Trophoblast cell (in vitro differentiated cells and primary cell): Measurements from ENCODE around the gene GFPT1.

ENCODE experiments used
- DNase-seq, 2 donors: peaks; one replicate each; pipeline ENCODE4 v3.0.0-alpha.2; 2016
- H2AFZ ChIP-seq: 2 replicates; pipeline ENCODE4 v1.6.1; 2013; ENCODE audit warnings: low read length, moderate library complexity, mild to moderate bottlenecking; ENCODE audit not compliant: insufficient read depth, poor library complexity
- H2AK5ac ChIP-seq: 2 replicates; pipeline ENCODE4 v1.6.1; 2013; ENCODE audit warnings: mild to moderate bottlenecking, low read length
- H2BK120ac ChIP-seq: 2 replicates; pipeline ENCODE4 v1.6.1; 2013; ENCODE audit warnings: low read length, mild to moderate bottlenecking, moderate library complexity; ENCODE audit not compliant: insufficient read depth, poor library complexity
- H2BK12ac ChIP-seq: 2 replicates; pipeline ENCODE4 v1.6.1; 2013; ENCODE audit warnings: mild to moderate bottlenecking, low read length, moderate library complexity
- H2BK5ac ChIP-seq: 2 replicates; pipeline ENCODE4 v1.6.1; 2013; ENCODE audit warnings: low read length, low read depth, moderate library complexity, mild to moderate bottlenecking; ENCODE audit not compliant: poor library complexity
- H3K14ac ChIP-seq: 2 replicates; pipeline ENCODE4 v1.6.1; 2013; ENCODE audit warnings: mild to moderate bottlenecking, low read length
- H3K18ac ChIP-seq: 2 replicates; pipeline ENCODE4 v1.6.1; 2013; ENCODE audit warnings: mild to moderate bottlenecking, low read length
- H3K23ac ChIP-seq: 2 replicates; pipeline ENCODE4 v1.6.1; 2013; ENCODE audit warnings: low read length
- H3K27ac ChIP-seq: 2 replicates; pipeline ENCODE4 v1.5.1; 2013; ENCODE audit warnings: low read depth, mild to moderate bottlenecking, inconsistent platforms, low read length, moderate library complexity
- H3K27me3 ChIP-seq: 2 replicates; pipeline ENCODE4 v1.6.1; 2013; ENCODE audit warnings: inconsistent platforms, mild to moderate bottlenecking, low read length, moderate library complexity; ENCODE audit not compliant: insufficient read depth
- H3K36me3 ChIP-seq, 2 experiments: 1 replicate in 1 of 2; 2 replicates in 1 of 2; pipeline ENCODE4 v1.6.1; 2013; ENCODE audit warnings: low read length in 2 of 2, mild to moderate bottlenecking in 2 of 2, moderate library complexity in 1 of 2; ENCODE audit not compliant: insufficient read depth in 2 of 2, control insufficient read depth in 1 of 2
- H3K4ac ChIP-seq: 2 replicates; pipeline ENCODE4 v1.6.1; 2013; ENCODE audit warnings: low read depth, mild to moderate bottlenecking, low read length, moderate library complexity
- H3K4me1 ChIP-seq, 2 experiments: 1 replicate in 1 of 2; 2 replicates in 1 of 2; pipeline ENCODE4 v1.6.1; 2013; ENCODE audit warnings: low read length in 2 of 2, mild to moderate bottlenecking in 2 of 2, moderate library complexity in 1 of 2; ENCODE audit not compliant: insufficient read depth in 2 of 2, control insufficient read depth in 1 of 2
- H3K4me2 ChIP-seq: 2 replicates; pipeline ENCODE4 v1.6.1; 2013; ENCODE audit warnings: inconsistent platforms, mild to moderate bottlenecking, low read length, moderate library complexity
- H3K4me3 ChIP-seq: 2 replicates; pipeline ENCODE4 v1.5.1; 2013; ENCODE audit warnings: mild to moderate bottlenecking, low read depth, low read length, inconsistent platforms
- H3K79me1 ChIP-seq: one replicate; pipeline ENCODE4 v1.6.1; 2013; ENCODE audit warnings: low read length
- H3K79me2 ChIP-seq: 2 replicates; pipeline ENCODE4 v1.6.1; 2013; ENCODE audit warnings: low read length, mild to moderate bottlenecking; ENCODE audit not compliant: control insufficient read depth, insufficient read depth, poor library complexity
- H3K9ac ChIP-seq: 2 replicates; pipeline ENCODE4 v1.6.1; 2013; ENCODE audit warnings: mild to moderate bottlenecking, low read length
- H3K9me3 ChIP-seq: 2 replicates; pipeline ENCODE4 v1.6.1; 2013; ENCODE audit warnings: low read depth, mild to moderate bottlenecking, control low read depth, inconsistent platforms, low read length; ENCODE audit not compliant: insufficient read depth
- H4K12ac ChIP-seq: 2 replicates; pipeline ENCODE4 v1.6.1; 2013; ENCODE audit warnings: low read depth, mild to moderate bottlenecking, low read length, moderate library complexity
- H4K8ac ChIP-seq: 2 replicates; pipeline ENCODE4 v1.6.1; 2013; ENCODE audit warnings: low read depth, mild to moderate bottlenecking, low read length, moderate library complexity
- H4K91ac ChIP-seq: one replicate; pipeline ENCODE4 v1.6.1; 2013; ENCODE audit warnings: low read depth, mild to moderate bottlenecking, low read length, moderate library complexity
- WGBS: extraction: QIAGEN DNeasy Blood & Tissue Kit; methylation state at CpG from one replicate; pipeline ENCODE4 v1.1.7; 2013; ENCODE audit warnings: missing lambda C conversion rate; ENCODE audit not compliant: insufficient read length, insufficient coverage; ENCODE audit errors: extremely low coverage; 5-methylcytosine and 5-hydroxymethylcytosine counted together

GFPT1 gene

DNA sequence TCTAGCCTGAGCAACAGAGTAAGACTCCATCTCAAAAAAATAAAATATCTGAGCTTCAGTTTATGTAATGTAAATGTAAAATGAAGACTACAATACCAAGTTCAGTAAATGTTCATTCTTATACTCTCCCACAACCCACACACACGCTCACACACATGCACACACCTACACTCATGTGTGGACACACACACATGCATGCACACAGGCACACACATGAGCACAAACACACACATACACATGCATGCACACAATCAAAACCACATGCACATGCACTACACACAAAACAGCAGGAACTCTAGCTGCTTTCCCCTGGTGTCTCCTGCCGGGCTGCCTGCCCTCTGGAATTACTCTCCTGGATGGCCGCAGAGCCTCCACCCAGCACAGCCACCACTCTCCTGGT lies 90.6 kb downstream of the GFPT1 start:
- no CpG with 5 or more reads among the region's 3 CpGs for WGBS
- Histone ChIP-seq H3K27me3 (no peaks in the 10 kb centered on the region), H2BK120ac (no peak overlapping the region)

GRCh38 chr2:69292256-69292655 lies 94.8 kb downstream of the GFPT1 start:
- no peak overlapping the region for H3K4me2 ChIP-seq
- no peak overlapping the region for H2BK5ac ChIP-seq
- H4K91ac ChIP-seq, result no peak overlapping the region
- no peak overlapping the region for H2AK5ac ChIP-seq
- H4K12ac ChIP-seq, result no peak overlapping the region
- H4K8ac ChIP-seq, result no peak overlapping the region
- H3K9me3 ChIP-seq, result peaks cover 3% of the 10 kb centered on the region
- no peaks in the 10 kb centered on the region for H3K27me3 ChIP-seq
- no peaks in the 10 kb centered on the region for H3K36me3 ChIP-seq
- no peak overlapping the region for H2BK12ac ChIP-seq
- H3K14ac ChIP-seq, result no peak overlapping the region
- no peak overlapping the region for H3K23ac ChIP-seq
- no CpG with 5 or more reads among the region's 3 CpGs for WGBS
- no peak overlapping the region for H3K4ac ChIP-seq
- H3K27ac ChIP-seq, result no peak overlapping the region
- H3K79me2 ChIP-seq, result no peaks in the 10 kb centered on the region
- H3K79me1 ChIP-seq, result no peaks in the 10 kb centered on the region
- no peak overlapping the region for H3K9ac ChIP-seq
- H3K18ac ChIP-seq, result no peak overlapping the region
- no peak overlapping the region for H3K4me3 ChIP-seq
- H2AFZ ChIP-seq, result no peak overlapping the region
- DNase-seq, result no peak
- no peaks in the 10 kb centered on the region for H3K4me1 ChIP-seq
- no peak overlapping the region for H2BK120ac ChIP-seq

More for the DNA sequence above, 90.6 kb downstream of the GFPT1 start:
- DNase-seq, result no peak
- no peak overlapping the region for H2AFZ ChIP-seq
- no peak overlapping the region for H4K91ac ChIP-seq
- no peak overlapping the region for H3K23ac ChIP-seq
- no peak overlapping the region for H3K4ac ChIP-seq
- H4K8ac ChIP-seq, result no peak overlapping the region
- no peak overlapping the region for H3K14ac ChIP-seq
- no peak overlapping the region for H3K18ac ChIP-seq
- H3K79me2 ChIP-seq, result no peaks in the 10 kb centered on the region
- H3K9me3 ChIP-seq, result peaks cover 3% of the 10 kb centered on the region
- H2BK12ac ChIP-seq, result no peak overlapping the region
- H3K36me3 ChIP-seq, result no peaks in the 10 kb centered on the region
- no peak overlapping the region for H3K9ac ChIP-seq
- H4K12ac ChIP-seq, result no peak overlapping the region
- H3K27ac ChIP-seq, result no peak overlapping the region
- H2AK5ac ChIP-seq, result no peak overlapping the region
- no peaks in the 10 kb centered on the region for H3K79me1 ChIP-seq
- no peak overlapping the region for H3K4me3 ChIP-seq
- H3K4me2 ChIP-seq, result no peak overlapping the region
- H3K4me1 ChIP-seq, result no peaks in the 10 kb centered on the region
- H2BK5ac ChIP-seq, result no peak overlapping the region

DNA sequence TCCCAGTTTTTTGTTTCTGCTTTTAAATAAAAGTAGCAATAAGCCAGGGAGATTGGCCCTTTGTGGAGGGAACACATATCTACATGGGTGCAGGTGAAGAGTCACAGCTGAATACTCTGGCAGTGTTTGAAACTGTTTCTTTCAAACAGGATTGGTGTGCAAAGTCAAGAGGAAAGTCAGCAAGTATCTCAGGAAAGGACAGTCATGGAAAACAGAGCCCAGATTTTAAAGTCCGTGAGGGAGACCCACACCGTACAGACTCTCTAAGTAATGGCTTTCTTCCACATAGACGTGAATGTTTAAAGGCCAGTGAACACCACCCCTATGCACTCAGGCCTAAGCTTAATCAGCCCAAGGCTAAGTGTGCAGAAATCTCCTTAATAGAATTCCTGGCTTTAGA lies 95.3 kb downstream of the GFPT1 start:
- Histone ChIP-seq H3K79me1 (no peaks in the 10 kb centered on the region), H4K8ac (no peak overlapping the region), H4K91ac (no peak overlapping the region), H3K4me2 (no peak overlapping the region), H3K18ac (no peak overlapping the region), H3K14ac (no peak overlapping the region), H3K9ac (no peak overlapping the region), H4K12ac (no peak overlapping the region), H3K4me3 (no peak overlapping the region), H2BK5ac (no peak overlapping the region), H3K4ac (no peak overlapping the region), H3K27ac (no peak overlapping the region), H2BK12ac (no peak overlapping the region), H3K4me1 (no peaks in the 10 kb centered on the region), H3K79me2 (no peaks in the 10 kb centered on the region), H3K27me3 (no peaks in the 10 kb centered on the region), H3K23ac (no peak overlapping the region), H3K9me3 (peaks cover 3% of the 10 kb centered on the region), H2AFZ (no peak overlapping the region), H2BK120ac (no peak overlapping the region), H3K36me3 (no peaks in the 10 kb centered on the region), H2AK5ac (no peak overlapping the region)
- WGBS, result no CpG with 5 or more reads among the region's 3 CpGs
- DNase-seq, result no peak

DNA sequence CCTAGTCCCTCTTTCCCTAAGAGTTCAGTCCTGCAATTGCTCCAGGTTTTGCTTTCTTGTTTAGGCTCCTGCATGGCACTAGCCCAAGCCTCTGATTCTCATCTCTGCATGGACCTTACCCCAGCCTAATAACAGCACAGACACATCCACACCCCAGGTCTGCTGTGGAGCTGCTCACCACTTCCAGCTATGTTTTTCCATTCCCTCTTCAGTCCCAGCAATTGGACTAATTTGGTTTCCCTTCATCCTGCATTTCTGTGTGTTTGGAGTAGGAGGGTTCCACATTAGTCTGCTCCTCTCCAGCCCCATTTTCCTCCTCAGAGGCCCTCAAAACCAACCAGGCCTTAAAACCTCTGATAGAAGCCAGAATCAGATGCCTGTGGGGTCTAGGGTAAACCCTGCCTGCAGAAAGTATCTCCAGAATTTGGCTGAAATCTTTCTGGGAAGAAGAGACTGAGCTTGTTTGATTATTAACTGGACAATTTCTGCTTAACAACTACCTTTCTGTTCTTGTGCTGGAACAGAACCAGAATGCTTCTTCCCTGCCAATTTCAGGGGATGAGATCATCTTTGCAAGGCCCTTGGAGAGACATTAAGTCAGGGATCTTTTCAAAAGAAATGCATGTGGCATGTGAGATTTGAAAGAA lies 95.9 kb downstream of the GFPT1 start:
- no peak overlapping the region for H2AK5ac ChIP-seq
- no peak overlapping the region for H2BK5ac ChIP-seq
- H4K91ac ChIP-seq, result no peak overlapping the region
- H3K4ac ChIP-seq, result no peak overlapping the region
- DNase-seq, result no peak
- H2BK12ac ChIP-seq, result no peak overlapping the region
- no peak overlapping the region for H3K4me2 ChIP-seq
- no peak overlapping the region for H3K23ac ChIP-seq
- no peak overlapping the region for H3K27ac ChIP-seq
- H4K12ac ChIP-seq, result no peak overlapping the region
- H4K8ac ChIP-seq, result no peak overlapping the region
- peaks cover 2% of the 10 kb centered on the region for H3K9me3 ChIP-seq
- H3K36me3 ChIP-seq, result no peaks in the 10 kb centered on the region
- H3K4me3 ChIP-seq, result no peak overlapping the region
- no peaks in the 10 kb centered on the region for H3K79me1 ChIP-seq
- H3K18ac ChIP-seq, result no peak overlapping the region
- H3K4me1 ChIP-seq, result no peaks in the 10 kb centered on the region
- H2AFZ ChIP-seq, result no peak overlapping the region
- H2BK120ac ChIP-seq, result no peak overlapping the region
- H3K14ac ChIP-seq, result no peak overlapping the region
- no peaks in the 10 kb centered on the region for H3K27me3 ChIP-seq
- H3K9ac ChIP-seq, result no peak overlapping the region
- no peaks in the 10 kb centered on the region for H3K79me2 ChIP-seq
